ENCODE results near the gene MS4A5. TPM values are rescaled to one million over a fixed set of nuclear protein-coding genes. Genes with fewer than 3 reads are reported as not detected.

MS4A5 gene
- total and polyA plus RNA-seq, 12 donors, result not detected

DNA sequence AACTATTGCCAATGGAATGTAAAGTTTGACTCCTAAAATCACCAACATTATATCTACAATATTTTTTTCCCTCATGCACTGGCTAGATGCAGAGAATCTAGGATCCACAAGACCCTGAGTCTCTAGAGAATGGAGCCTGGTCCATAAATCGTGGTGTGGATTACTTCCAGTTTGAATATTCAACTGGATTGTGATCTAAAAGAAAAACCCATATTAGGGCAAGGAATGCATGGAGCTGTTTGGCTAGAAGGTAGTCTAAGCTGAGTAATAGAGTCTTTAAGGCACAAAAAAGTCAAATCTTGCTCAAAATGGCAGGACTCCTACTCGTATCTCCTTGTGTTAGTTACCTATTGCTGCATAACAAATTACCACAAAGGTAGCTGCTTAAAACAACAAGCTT is 9.4 kb upstream of the MS4A5 start:
- H3K36me3 ChIP-seq, result no peaks in the 10 kb centered on the region
- no peak overlapping the region for H3K27ac ChIP-seq
- intact Hi-C loops (cut with DNase I), result no loop called here
- H3K4me1 ChIP-seq, result no peaks in the 10 kb centered on the region
- ATAC-seq, result no peak
- no peaks in the 10 kb centered on the region for H3K27me3 ChIP-seq
- WGBS, 2 donors, result 7 to 15% methylated on average over 2 of the region's 2 CpGs
- no peak overlapping the region for H3K4me3 ChIP-seq
- TF ChIP-seq, protein P1, sequence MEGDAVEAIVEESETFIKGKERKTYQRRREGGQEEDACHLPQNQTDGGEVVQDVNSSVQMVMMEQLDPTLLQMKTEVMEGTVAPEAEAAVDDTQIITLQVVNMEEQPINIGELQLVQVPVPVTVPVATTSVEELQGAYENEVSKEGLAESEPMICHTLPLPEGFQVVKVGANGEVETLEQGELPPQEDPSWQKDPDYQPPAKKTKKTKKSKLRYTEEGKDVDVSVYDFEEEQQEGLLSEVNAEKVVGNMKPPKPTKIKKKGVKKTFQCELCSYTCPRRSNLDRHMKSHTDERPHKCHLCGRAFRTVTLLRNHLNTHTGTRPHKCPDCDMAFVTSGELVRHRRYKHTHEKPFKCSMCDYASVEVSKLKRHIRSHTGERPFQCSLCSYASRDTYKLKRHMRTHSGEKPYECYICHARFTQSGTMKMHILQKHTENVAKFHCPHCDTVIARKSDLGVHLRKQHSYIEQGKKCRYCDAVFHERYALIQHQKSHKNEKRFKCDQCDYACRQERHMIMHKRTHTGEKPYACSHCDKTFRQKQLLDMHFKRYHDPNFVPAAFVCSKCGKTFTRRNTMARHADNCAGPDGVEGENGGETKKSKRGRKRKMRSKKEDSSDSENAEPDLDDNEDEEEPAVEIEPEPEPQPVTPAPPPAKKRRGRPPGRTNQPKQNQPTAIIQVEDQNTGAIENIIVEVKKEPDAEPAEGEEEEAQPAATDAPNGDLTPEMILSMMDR (IDR thresholded peaks at IDR 0.05), result no peak
- peaks cover 0 to 18% (median 0%) of the 10 kb centered on the region in 11 donors for H3K9me3 ChIP-seq
- no peak for DNase-seq

DNA sequence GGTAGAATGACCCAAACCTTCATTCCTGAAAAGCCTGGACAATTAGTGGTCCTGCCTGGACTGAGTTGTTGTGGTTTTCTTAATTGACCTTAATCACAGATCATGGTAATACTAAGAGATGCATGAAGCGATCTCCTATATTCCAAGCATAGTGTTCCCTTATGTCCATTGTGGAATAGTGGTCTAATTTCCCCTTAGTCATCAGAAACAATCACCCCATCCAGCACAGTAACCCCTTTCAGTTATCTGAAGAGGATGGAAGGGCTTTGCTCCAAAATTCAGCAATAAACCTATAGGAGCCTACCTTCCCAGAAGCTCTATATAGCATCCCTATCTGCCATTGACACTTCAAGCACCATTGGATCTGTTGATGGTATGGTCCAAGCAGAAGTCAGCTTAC is 6.8 kb upstream of the MS4A5 start:
- H3K27ac ChIP-seq, result no peak overlapping the region
- peaks cover 0 to 18% (median 0%) of the 10 kb centered on the region in 11 donors for H3K9me3 ChIP-seq
- H3K36me3 ChIP-seq, result no peaks in the 10 kb centered on the region
- TF ChIP-seq, protein P1 (IDR thresholded peaks at IDR 0.05), result no peak
- DNase-seq (no peak), ATAC-seq (no peak)
- peaks cover 0 to 3% (median 0%) of the 10 kb centered on the region in 7 donors for H3K27me3 ChIP-seq
- H3K4me3 ChIP-seq, result no peak overlapping the region
- 33 to 72% methylated on average over 1 of the region's 1 CpG for WGBS, 2 donors
- no peaks in the 10 kb centered on the region for H3K4me1 ChIP-seq
- intact Hi-C loops (cut with DNase I), result no loop called here

DNA sequence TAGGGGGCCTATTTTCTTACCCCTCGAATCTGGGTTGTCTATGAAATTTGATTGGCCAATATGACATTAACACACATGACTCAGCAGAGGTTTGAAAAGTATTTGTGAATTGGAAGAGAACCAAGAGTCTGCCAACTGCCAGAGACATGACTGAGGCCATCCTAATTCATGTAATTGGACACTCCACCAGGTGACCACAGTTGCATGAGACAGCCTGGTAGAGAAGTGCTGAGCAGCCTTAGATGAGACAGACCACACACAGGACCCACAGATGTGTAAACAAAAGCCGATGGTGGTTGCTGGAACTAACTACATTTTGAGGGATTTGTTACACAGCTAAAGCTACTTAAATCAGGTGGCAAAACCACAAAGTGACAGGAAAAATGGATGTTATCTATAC is 855 bp upstream of the MS4A5 start:
- H3K4me1 ChIP-seq, result no peaks in the 10 kb centered on the region
- no peaks in the 10 kb centered on the region for H3K36me3 ChIP-seq
- no peak overlapping the region for H3K27ac ChIP-seq
- no peak overlapping the region for H3K4me3 ChIP-seq
- intact Hi-C loops (cut with DNase I), result no loop called here
- WGBS, 2 donors, result 62 to 63% methylated on average over 2 of the region's 2 CpGs
- H3K27me3 ChIP-seq, result peaks cover 0 to 3% (median 0%) of the 10 kb centered on the region in 7 donors
- H3K9me3 ChIP-seq, result no peaks in the 10 kb centered on the region
- ATAC-seq, result no peak
- DNase-seq, result no peak
- TF ChIP-seq, protein P1 (IDR thresholded peaks at IDR 0.05), result no peak

DNA sequence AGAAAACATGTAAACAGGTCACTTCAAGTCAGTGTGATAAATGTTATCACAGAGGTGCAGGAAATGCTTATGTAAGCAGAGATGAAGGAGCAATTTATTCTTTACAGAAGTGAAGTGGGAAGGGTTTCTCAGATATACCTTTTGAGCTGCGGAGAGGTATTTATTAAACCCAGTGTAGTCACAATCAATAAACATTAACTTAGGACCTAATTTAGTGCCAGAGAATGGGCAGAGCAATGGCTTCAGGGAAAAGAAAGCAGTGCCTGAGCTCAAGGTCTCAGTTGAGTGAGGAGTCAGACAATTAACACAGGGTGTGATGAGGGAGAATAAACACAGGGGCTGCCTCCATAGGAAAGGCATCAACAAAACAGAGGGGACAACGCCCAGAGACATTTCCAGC is 1.9 kb downstream of the MS4A5 start:
- intact Hi-C loops (cut with DNase I), result no loop called here
- 70% methylated on average over 2 of the region's 2 CpGs for WGBS, 2 donors
- no peak for DNase-seq
- Histone ChIP-seq H3K27ac (no peak overlapping the region), H3K36me3 (no peaks in the 10 kb centered on the region), H3K4me3 (no peak overlapping the region), H3K27me3 (no peaks in the 10 kb centered on the region), H3K4me1 (no peaks in the 10 kb centered on the region), H3K9me3 (no peaks in the 10 kb centered on the region)
- TF ChIP-seq, protein P1 (IDR thresholded peaks at IDR 0.05), result no peak
- no peak for ATAC-seq
